Kidney epithelial cell (primary cell): ENCODE results near the gene SULT6B1. TPM values are rescaled to one million over a fixed set of nuclear protein-coding genes. Genes with fewer than 3 reads are reported as not detected.

Experiments used
- DNase-seq: peaks from one replicate; pipeline ENCODE4 v3.0.0-alpha.2; 2010; ENCODE audit warnings: low read depth
- H3K27me3 ChIP-seq: 2 replicates; pipeline ENCODE4 v1.6.0; 2011; ENCODE audit warnings: low read length; ENCODE audit not compliant: control insufficient read depth, insufficient read depth
- H3K36me3 ChIP-seq: 2 replicates; pipeline ENCODE4 v1.5.1; 2011; ENCODE audit warnings: low read length; ENCODE audit not compliant: control insufficient read depth, insufficient read depth
- H3K4me3 ChIP-seq: 2 replicates; pipeline ENCODE4 v1.5.1; 2011; ENCODE audit warnings: low read depth, mild to moderate bottlenecking, control low read depth, low read length
- CTCF ChIP-seq: IDR thresholded peaks from 2 replicates; pipeline ENCODE4 v1.5.1; 2011; ENCODE audit warnings: mild to moderate bottlenecking, moderate library complexity, low read length, control low read depth, inconsistent platforms; ENCODE audit not compliant: insufficient read depth, poor library complexity, severe bottlenecking
- total RNA-seq: library from RNA; depleted of rRNA; stranded (reverse); fragments of >200 nt; gene quantifications from 2 replicates; pipeline ENCODE4 v1.2.3, GENCODE V29; 2015

The SULT6B1 gene
- total RNA-seq, 1 donor from 2014 or later, result not detected

- no peak for DNase-seq
- TF ChIP-seq CTCF, result no peak
- H3K27me3 ChIP-seq, result no peaks in the 10 kb centered on the region
- H3K4me3 ChIP-seq, result no peak overlapping the region
- H3K36me3 ChIP-seq, result no peaks in the 10 kb centered on the region
These were observed 63.1 kb downstream of the SULT6B1 start for GRCh38 chr2:37125416-37125815.

- Histone ChIP-seq H3K4me3 (no peak overlapping the region), H3K27me3 (no peaks in the 10 kb centered on the region), H3K36me3 (no peaks in the 10 kb centered on the region)
- DNase-seq, result no peak
- TF ChIP-seq CTCF, result no peak
These were observed 69.3 kb downstream of the SULT6B1 start for GRCh38 chr2:37119157-37119556.

Other genes with a start within 250 kb of the SULT6B1 start
- 13.0 and 13.5 TPM in 2 replicates for gene STRN, start 222.1 kb downstream of the SULT6B1 start, total RNA-seq
- gene HEATR5B, start 104.3 kb downstream of the SULT6B1 start, total RNA-seq, result 18.3 and 25.9 TPM in 2 replicates
- gene GPATCH11, start 104.2 kb downstream of the SULT6B1 start, total RNA-seq, result 4.4 and 6.1 TPM in 2 replicates
- gene EIF2AK2, start 31.7 kb downstream of the SULT6B1 start, total RNA-seq, result 23.5 and 25.5 TPM in 2 replicates
- 15.9 and 21.3 TPM in 2 replicates for gene CEBPZOS, start 7.8 kb upstream of the SULT6B1 start, total RNA-seq
- 30.3 and 43.2 TPM in 2 replicates for gene CEBPZ, start 42.9 kb upstream of the SULT6B1 start, total RNA-seq
- gene NDUFAF7, start 43.0 kb upstream of the SULT6B1 start, total RNA-seq, result 12.4 and 13.5 TPM in 2 replicates
- gene PRKD3, start 136.2 kb upstream of the SULT6B1 start, total RNA-seq, result 21.6 and 32.7 TPM in 2 replicates
- gene QPCT, start 156.0 kb upstream of the SULT6B1 start, total RNA-seq, result 35.4 and 43.2 TPM in 2 replicates